Measurements from ENCODE around the gene CRKL. TPM values are rescaled to one million over a fixed set of nuclear protein-coding genes. Genes with fewer than 3 reads are reported as not detected.

The CRKL gene
- total RNA-seq, 1 experiment from 2014 or later, result 82.7 TPM

- H3K36me3 ChIP-seq (ENCODE audit: control insufficient read depth, insufficient read depth, low read length), result peaks cover 4% of the 10 kb centered on the region
- no peaks in the 10 kb centered on the region for H3K9me3 ChIP-seq
- H3K4me3 Mint-ChIP-seq (ENCODE audit: unreplicated experiment), result no peak overlapping the region
- H3K4me1 ChIP-seq, result peaks cover 31% of the 10 kb centered on the region
- peaks cover 70% of the 10 kb centered on the region for H3K36me3 Mint-ChIP-seq (ENCODE audit: insufficient read depth, unreplicated experiment)
- H3K27me3 ChIP-seq (replicated peaks; ENCODE audit: control insufficient read depth, insufficient read depth, low read length), result no peaks in the 10 kb centered on the region
- BruUV-seq (replicated peaks), result no TSS peak
- H3K27me3 Mint-ChIP-seq (ENCODE audit: insufficient read depth, unreplicated experiment), result no peaks in the 10 kb centered on the region
- POLR2A ChIA-PET, result no interaction called here
- TF ChIP-seq, protein P1, sequence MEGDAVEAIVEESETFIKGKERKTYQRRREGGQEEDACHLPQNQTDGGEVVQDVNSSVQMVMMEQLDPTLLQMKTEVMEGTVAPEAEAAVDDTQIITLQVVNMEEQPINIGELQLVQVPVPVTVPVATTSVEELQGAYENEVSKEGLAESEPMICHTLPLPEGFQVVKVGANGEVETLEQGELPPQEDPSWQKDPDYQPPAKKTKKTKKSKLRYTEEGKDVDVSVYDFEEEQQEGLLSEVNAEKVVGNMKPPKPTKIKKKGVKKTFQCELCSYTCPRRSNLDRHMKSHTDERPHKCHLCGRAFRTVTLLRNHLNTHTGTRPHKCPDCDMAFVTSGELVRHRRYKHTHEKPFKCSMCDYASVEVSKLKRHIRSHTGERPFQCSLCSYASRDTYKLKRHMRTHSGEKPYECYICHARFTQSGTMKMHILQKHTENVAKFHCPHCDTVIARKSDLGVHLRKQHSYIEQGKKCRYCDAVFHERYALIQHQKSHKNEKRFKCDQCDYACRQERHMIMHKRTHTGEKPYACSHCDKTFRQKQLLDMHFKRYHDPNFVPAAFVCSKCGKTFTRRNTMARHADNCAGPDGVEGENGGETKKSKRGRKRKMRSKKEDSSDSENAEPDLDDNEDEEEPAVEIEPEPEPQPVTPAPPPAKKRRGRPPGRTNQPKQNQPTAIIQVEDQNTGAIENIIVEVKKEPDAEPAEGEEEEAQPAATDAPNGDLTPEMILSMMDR (IDR thresholded peaks at IDR 0.05; ENCODE audit: insufficient read depth in 1 of 2, low read depth in 1 of 2, low read length in 1 of 2, severe bottlenecking in 1 of 2, unreplicated experiment in 1 of 2), result no peak
- CTCF ChIA-PET, result no interaction called here
- DNase-seq, result no peak
- intact Hi-C loops (cut with micrococcal nuclease; ENCODE audit: unreplicated experiment), result no loop called here
- no peak overlapping the region for H3K27ac Mint-ChIP-seq (ENCODE audit: unreplicated experiment)
- H3K9me3 Mint-ChIP-seq (ENCODE audit: unreplicated experiment), result no peaks in the 10 kb centered on the region
- H3K4me1 Mint-ChIP-seq (ENCODE audit: low read depth, unreplicated experiment), result peaks cover 19% of the 10 kb centered on the region
- no peak overlapping the region for H3K4me3 ChIP-seq (ENCODE audit: low read depth, low read length)
Measured at GRCh38 chr22:20946080-20946986, 29.1 kb downstream of the CRKL start.

- no peaks in the 10 kb centered on the region for H3K9me3 Mint-ChIP-seq (ENCODE audit: unreplicated experiment)
- Histone ChIP-seq H3K27me3 (replicated peaks; ENCODE audit: control insufficient read depth, insufficient read depth, low read length) (no peaks in the 10 kb centered on the region), H3K4me3 (ENCODE audit: low read depth, low read length) (no peak overlapping the region), H3K9me3 (no peaks in the 10 kb centered on the region), H3K36me3 (ENCODE audit: control insufficient read depth, insufficient read depth, low read length) (peaks cover 4% of the 10 kb centered on the region), H3K4me1 (peaks cover 38% of the 10 kb centered on the region)
- CTCF ChIA-PET, result interaction anchor here (1.1 kb wide), 1 partner anchor 61 kb away, joined by 7 read pairs; no protein-coding TSS in a partner anchor
- POLR2A ChIA-PET, result no interaction called here
- no peak for DNase-seq
- BruUV-seq (replicated peaks), result no TSS peak
- no peaks in the 10 kb centered on the region for H3K27me3 Mint-ChIP-seq (ENCODE audit: insufficient read depth, unreplicated experiment)
- TF ChIP-seq, protein P1 (IDR thresholded peaks at IDR 0.05; ENCODE audit: insufficient read depth in 1 of 2, low read depth in 1 of 2, low read length in 1 of 2, severe bottlenecking in 1 of 2, unreplicated experiment in 1 of 2), result no peak
- peaks cover 74% of the 10 kb centered on the region for H3K36me3 Mint-ChIP-seq (ENCODE audit: insufficient read depth, unreplicated experiment)
- no peak overlapping the region for H3K27ac Mint-ChIP-seq (ENCODE audit: unreplicated experiment)
- intact Hi-C loops (cut with micrococcal nuclease; ENCODE audit: unreplicated experiment), result no loop called here
- no peak overlapping the region for H3K4me3 Mint-ChIP-seq (ENCODE audit: unreplicated experiment)
- peaks cover 19% of the 10 kb centered on the region for H3K4me1 Mint-ChIP-seq (ENCODE audit: low read depth, unreplicated experiment)
Measured at GRCh38 chr22:20946991-20947390, 29.8 kb downstream of the CRKL start.

GRCh38 chr22:20948450-20948849 is 31.2 kb downstream of the CRKL start:
- CTCF ChIA-PET, result no interaction called here
- Histone ChIP-seq H3K36me3 (ENCODE audit: control insufficient read depth, insufficient read depth, low read length) (peaks cover 4% of the 10 kb centered on the region), H3K9me3 (no peaks in the 10 kb centered on the region), H3K27me3 (replicated peaks; ENCODE audit: control insufficient read depth, insufficient read depth, low read length) (no peaks in the 10 kb centered on the region), H3K4me3 (ENCODE audit: low read depth, low read length) (no peak overlapping the region), H3K4me1 (peaks cover 51% of the 10 kb centered on the region)
- Mint-ChIP-seq H3K27ac (ENCODE audit: unreplicated experiment) (no peak overlapping the region), H3K9me3 (ENCODE audit: unreplicated experiment) (no peaks in the 10 kb centered on the region), H3K27me3 (ENCODE audit: insufficient read depth, unreplicated experiment) (no peaks in the 10 kb centered on the region), H3K36me3 (ENCODE audit: insufficient read depth, unreplicated experiment) (peaks cover 75% of the 10 kb centered on the region), H3K4me1 (ENCODE audit: low read depth, unreplicated experiment) (peaks cover 19% of the 10 kb centered on the region), H3K4me3 (ENCODE audit: unreplicated experiment) (no peak overlapping the region)
- POLR2A ChIA-PET, result no interaction called here
- TF ChIP-seq, protein P1 (IDR thresholded peaks at IDR 0.05; ENCODE audit: insufficient read depth in 1 of 2, low read depth in 1 of 2, low read length in 1 of 2, severe bottlenecking in 1 of 2, unreplicated experiment in 1 of 2), result no peak
- DNase-seq, result no peak
- intact Hi-C loops (cut with micrococcal nuclease; ENCODE audit: unreplicated experiment), result no loop called here
- BruUV-seq (replicated peaks), result no TSS peak
